Adrenal gland (tissue), 12 donors: ENCODE results near the gene PPIF. TPM values are rescaled to one million over a fixed set of nuclear protein-coding genes. Genes with fewer than 3 reads are reported as not detected.

Experiments used
- DNase-seq, 7 donors: peaks; one replicate each; pipeline ENCODE4 v3.0.0-alpha.2; 2019 to 2020
- H3K27ac ChIP-seq, 5 donors: fragments of 200-600 bp; sonication (generic) in 4 of 5; 1 replicate in 3 of 5; 2 replicates in 2 of 5; pipeline versions ENCODE4 v1.5.1 to v1.8.0; 2016 to 2020; ENCODE audit warnings: mild to moderate bottlenecking in 1 of 5
- H3K27me3 ChIP-seq: fragments of 200-600 bp; 2 replicates; pipeline ENCODE4 v1.8.0; 2021
- H3K36me3 ChIP-seq, 2 donors: fragments of 200-600 bp; replicated peaks in 1 of 2; 1 replicate in 1 of 2; 2 replicates in 1 of 2; pipeline versions ENCODE4 v1.5.1 to v1.8.0; 2018 to 2022
- H3K4me1 ChIP-seq, 2 donors: fragments of 200-600 bp; replicated peaks in 1 of 2; 1 replicate in 1 of 2; 2 replicates in 1 of 2; pipeline versions ENCODE4 v1.5.1 to v1.8.0; 2018 to 2021
- H3K4me3 ChIP-seq, 4 donors: fragments of 200-600 bp; sonication (generic) in 3 of 4; one replicate each; pipeline ENCODE4 v1.5.1; 2016 to 2018
- H3K9me3 ChIP-seq, 3 donors: fragments of 200-600 bp; sonication (generic) in 1 of 3; replicated peaks in 1 of 3; 1 replicate in 2 of 3; 2 replicates in 1 of 3; pipeline versions ENCODE4 v1.5.1 to v1.8.0; 2016 to 2021
- POLR2A ChIP-seq, 2 donors: fragments of 450-650 bp; IDR thresholded peaks; one replicate each; pipeline ENCODE4 v1.6.1; 2017; ENCODE audit warnings: antibody characterized with exemption in 2 of 2, mild to moderate bottlenecking in 2 of 2, moderate library complexity in 1 of 2
- WGBS, 4 donors: extraction: QIAGEN DNeasy Blood & Tissue Kit in 2 of 4; methylation state at CpG; one replicate each; pipeline versions ENCODE4 v1.1.5 to v1.1.7; 2013 to 2017; 5-methylcytosine and 5-hydroxymethylcytosine counted together
- intact Hi-C, 2 donors: fragments of 100-400 bp; cut with DNase I; formaldehyde crosslinking; loops; one replicate each; pipeline versions ENCODE4 v1.14.1 to v1.15.0; 2022 to 2023
- polyA plus RNA-seq, 3 donors: library from polyadenylated mRNA; stranded (reverse); fragments of 200-250 nt in 2 of 3; fragments of 350-450 nt in 1 of 3; fragmentation: Illumina TruSeq in 1 of 3; extraction: RNeasy Lipid Tissue Mini Kit (QIAGEN cat#74804) in 1 of 3; gene quantifications; one replicate each; pipeline ENCODE4 v1.2.3, GENCODE V29; 2013 to 2014
- total RNA-seq, 9 donors: library from RNA; depleted of rRNA in 4 of 9; stranded (reverse); fragments of >200 nt in 4 of 9; fragments of 120-200 nt in 1 of 9; fragmentation: NEBNext Ultra II Directional in 1 of 9; extraction: Animal tissue kit (Norgen Biotek cat#: 25700) in 1 of 9; gene quantifications; one replicate each; pipeline versions ENCODE4 v1.1.0 to v1.2.4, GENCODE V29; 2013 to 2023
- TF ChIP-seq, protein P1 (sequence below), 6 experiments: fragments of 450-650 bp in 4 of 6; fragments of 200-600 bp in 2 of 6; sonication (generic) in 1 of 6; IDR thresholded peaks; 1 replicate in 5 of 6; 2 replicates in 1 of 6; pipeline versions ENCODE4 v1.5.1 to v1.8.0; 2016 to 2021; ENCODE audit warnings: antibody characterized with exemption in 6 of 6, mild to moderate bottlenecking in 2 of 6, moderate library complexity in 1 of 6
- donor health status: healthy with polysubstance abuse.
- donor health status: Bipolar disorder and iron deficiency.
- donor health status: DM: yes; HTN: yes; CAD: no.
- donor health status: DM: no; HTN: no; CAD: no.
- donor health status: DM: no; HTN: no; CAD: no.
- donor health status: DM: yes; HTN: yes; CAD: no.

Gene PPIF
- total and polyA plus RNA-seq, 12 donors, result 43.8 to 619 (median 216) TPM

GRCh38 chr10:79316671-79317431 is 30.4 kb upstream of the PPIF start:
- 27 to 54% (median 42%) methylated on average over 3 to 13 of the region's 13 CpGs for WGBS, 4 donors
- peaks cover 0 to 34% of the 10 kb centered on the region in 2 donors for H3K36me3 ChIP-seq
- no peak overlapping the region for H3K4me3 ChIP-seq
- intact Hi-C loops, result no loop called here
- DNase-seq, result no peak
- no peaks in the 10 kb centered on the region for H3K9me3 ChIP-seq
- H3K4me1 ChIP-seq, result peaks cover 9% of the 10 kb centered on the region in 2 donors
- TF ChIP-seq POLR2A (IDR thresholded peaks at IDR 0.05), result no peak
- TF ChIP-seq, protein P1, sequence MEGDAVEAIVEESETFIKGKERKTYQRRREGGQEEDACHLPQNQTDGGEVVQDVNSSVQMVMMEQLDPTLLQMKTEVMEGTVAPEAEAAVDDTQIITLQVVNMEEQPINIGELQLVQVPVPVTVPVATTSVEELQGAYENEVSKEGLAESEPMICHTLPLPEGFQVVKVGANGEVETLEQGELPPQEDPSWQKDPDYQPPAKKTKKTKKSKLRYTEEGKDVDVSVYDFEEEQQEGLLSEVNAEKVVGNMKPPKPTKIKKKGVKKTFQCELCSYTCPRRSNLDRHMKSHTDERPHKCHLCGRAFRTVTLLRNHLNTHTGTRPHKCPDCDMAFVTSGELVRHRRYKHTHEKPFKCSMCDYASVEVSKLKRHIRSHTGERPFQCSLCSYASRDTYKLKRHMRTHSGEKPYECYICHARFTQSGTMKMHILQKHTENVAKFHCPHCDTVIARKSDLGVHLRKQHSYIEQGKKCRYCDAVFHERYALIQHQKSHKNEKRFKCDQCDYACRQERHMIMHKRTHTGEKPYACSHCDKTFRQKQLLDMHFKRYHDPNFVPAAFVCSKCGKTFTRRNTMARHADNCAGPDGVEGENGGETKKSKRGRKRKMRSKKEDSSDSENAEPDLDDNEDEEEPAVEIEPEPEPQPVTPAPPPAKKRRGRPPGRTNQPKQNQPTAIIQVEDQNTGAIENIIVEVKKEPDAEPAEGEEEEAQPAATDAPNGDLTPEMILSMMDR (IDR thresholded peaks at IDR 0.05), result no peak
- H3K27me3 ChIP-seq, result no peaks in the 10 kb centered on the region
- H3K27ac ChIP-seq, result peak overlapping the region in 1 of 5 donors; percentile 68

DNA sequence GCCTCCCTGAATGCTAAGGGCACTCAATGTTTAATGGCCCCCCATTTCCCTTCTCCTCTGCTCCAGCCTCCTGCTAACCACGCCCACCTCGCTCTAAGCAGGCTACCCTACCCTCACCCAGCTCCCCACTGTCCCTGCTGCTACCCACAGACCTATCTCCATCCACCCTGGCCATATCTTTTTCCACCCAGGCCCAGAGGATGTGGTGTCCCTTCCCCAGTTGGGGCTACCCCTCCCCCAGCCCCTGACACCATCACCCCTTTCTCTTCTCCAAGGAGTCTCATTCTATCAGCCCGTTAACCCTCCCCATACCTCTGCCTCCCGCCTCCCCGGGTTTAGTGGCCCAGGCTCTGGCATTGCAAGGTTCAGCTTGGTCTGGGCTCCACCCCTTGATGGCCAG is 28.9 kb upstream of the PPIF start:
- peaks cover 0 to 18% of the 10 kb centered on the region in 2 donors for H3K36me3 ChIP-seq
- 91 to 95% (median 93%) methylated on average over 5 of the region's 5 CpGs for WGBS, 4 donors
- H3K4me1 ChIP-seq, result peaks cover 9% of the 10 kb centered on the region in 2 donors
- TF ChIP-seq, protein P1 (IDR thresholded peaks at IDR 0.05), result no peak
- no peak for TF ChIP-seq POLR2A (IDR thresholded peaks at IDR 0.05)
- no peak overlapping the region for H3K4me3 ChIP-seq
- H3K9me3 ChIP-seq, result no peaks in the 10 kb centered on the region
- H3K27ac ChIP-seq, result no peak overlapping the region
- no peak for DNase-seq
- H3K27me3 ChIP-seq, result no peaks in the 10 kb centered on the region
- intact Hi-C loops, result no loop called here

- Histone ChIP-seq H3K27me3 (no peaks in the 10 kb centered on the region), H3K36me3 (peaks cover 0 to 10% of the 10 kb centered on the region in 2 donors), H3K27ac (no peak overlapping the region), H3K4me3 (no peak overlapping the region), H3K4me1 (peaks cover 9% of the 10 kb centered on the region in 2 donors), H3K9me3 (no peaks in the 10 kb centered on the region)
- TF ChIP-seq, protein P1 (IDR thresholded peaks at IDR 0.05), result no peak
- TF ChIP-seq POLR2A (IDR thresholded peaks at IDR 0.05), result no peak
- 86 to 88% (median 86%) methylated on average over 10 to 11 of the region's 11 CpGs for WGBS, 4 donors
- intact Hi-C loops, result no loop called here
- DNase-seq, result no peak
Observed at GRCh38 chr10:79319115-79319771, 28.0 kb upstream of the PPIF start.

DNA sequence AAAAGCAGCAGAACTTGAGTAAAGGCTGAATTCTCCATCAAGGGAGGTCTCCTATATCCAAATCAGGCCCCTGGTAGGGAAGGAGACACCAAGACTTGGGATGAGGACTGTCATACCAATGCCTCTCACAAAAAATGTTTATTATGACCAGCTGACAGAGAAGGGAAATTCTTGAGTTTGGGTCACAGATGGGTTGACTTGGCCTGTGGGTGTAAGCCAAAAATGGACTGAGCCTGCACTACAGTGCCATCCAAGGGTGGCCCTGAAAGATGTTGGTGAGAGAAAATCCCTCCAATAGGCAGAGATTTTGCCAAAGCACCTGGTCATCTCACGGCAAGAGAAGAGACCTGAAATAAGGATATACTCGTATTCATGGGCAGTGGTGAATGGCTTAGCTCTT is 27.0 kb upstream of the PPIF start:
- peaks cover 9% of the 10 kb centered on the region in 2 donors for H3K4me1 ChIP-seq

More for the DNA sequence above, 27.0 kb upstream of the PPIF start:
- Histone ChIP-seq H3K36me3 (peaks cover 0 to 3% of the 10 kb centered on the region in 2 donors), H3K27me3 (no peaks in the 10 kb centered on the region), H3K27ac (peak overlapping the region in 1 of 5 donors; percentile 65), H3K9me3 (no peaks in the 10 kb centered on the region), H3K4me3 (no peak overlapping the region)
- WGBS, 4 donors, result 97 to 100% (median 98%) methylated on average over 2 of the region's 2 CpGs
- intact Hi-C loops, result no loop called here
- no peak for DNase-seq
- TF ChIP-seq, protein P1 (IDR thresholded peaks at IDR 0.05), result no peak
- TF ChIP-seq POLR2A (IDR thresholded peaks at IDR 0.05), result no peak
